Endothelial cell of umbilical vein (primary cell): ENCODE results near the gene QSOX2. TPM values are rescaled to one million over a fixed set of nuclear protein-coding genes. Genes with fewer than 3 reads are reported as not detected.

Source experiments
- BruUV-seq: library from RNA; stranded (reverse); fragments of 400-500 nt; replicated peaks from 2 replicates; lab custom pipeline; 2021; lab: Mats Ljungman, UMichigan
- CTCF ChIA-PET: fragments of 300-600, 350-600 bp; sonication (Branson Sonifier 250); formaldehyde crosslinking; loops from one replicate; lab custom pipeline; 2021; ENCODE audit warnings: antibody characterized with exemption, inconsistent platforms; lab: Charles Lee
- POLR2A ChIA-PET: fragments of 300-600, 350-600 bp; sonication (Branson Sonifier 250); formaldehyde crosslinking; loops from one replicate; lab custom pipeline; 2021; ENCODE audit warnings: antibody characterized with exemption, inconsistent platforms; lab: Charles Lee
- DNase-seq: peaks from one replicate; pipeline ENCODE4 v3.0.0-alpha.2; 2011; ENCODE audit warnings: low read depth, low spot score
- FAIRE-seq: peaks from 2 replicates; lab custom pipeline; 2011; peaks lifted over from hg19 to GRCh38; lab: Jason Lieb, UNC
- H2AFZ ChIP-seq: 2 replicates; pipeline ENCODE4 v1.6.0; 2012; ENCODE audit warnings: low read depth, low read length, control low read depth, inconsistent platforms
- H3K27ac ChIP-seq: 2 replicates; pipeline ENCODE4 v1.5.1; 2011; ENCODE audit warnings: low read depth, mild to moderate bottlenecking, control low read depth, low read length, moderate library complexity; ENCODE audit not compliant: insufficient read depth
- H3K27me3 ChIP-seq, 2 experiments: 2 replicates each; pipeline versions ENCODE4 v1.6.0 to v1.6.1; 2011; ENCODE audit warnings: low read length in 2 of 2, mixed read lengths in 1 of 2; ENCODE audit not compliant: control insufficient read depth in 2 of 2, insufficient read depth in 2 of 2
- H3K36me3 ChIP-seq, 2 experiments: 2 replicates in 1 of 2; 3 replicates in 1 of 2; pipeline ENCODE4 v1.5.1; 2011; ENCODE audit warnings: low read length in 2 of 2, mild to moderate bottlenecking in 1 of 2, moderate library complexity in 1 of 2; ENCODE audit not compliant: control insufficient read depth in 2 of 2, insufficient read depth in 2 of 2; ENCODE audit errors: extremely low read depth in 1 of 2
- H3K4me1 ChIP-seq: 3 replicates; pipeline ENCODE4 v1.5.1; 2011; ENCODE audit warnings: mild to moderate bottlenecking, low read length; ENCODE audit not compliant: control insufficient read depth, insufficient read depth; ENCODE audit errors: extremely low read depth
- H3K4me2 ChIP-seq: 2 replicates; pipeline ENCODE4 v1.6.1; 2011; ENCODE audit warnings: low read length, control low read depth, mixed read lengths; ENCODE audit not compliant: insufficient read depth
- H3K4me3 ChIP-seq, 3 experiments: fragments of 200-600 bp in 1 of 3; sonication (generic), shearing (Covaris generic) in 1 of 3; replicated peaks in 1 of 3; 2 replicates each; pipeline ENCODE4 v1.5.1; 2011 to 2016; ENCODE audit warnings: control low read depth in 3 of 3, low read length in 3 of 3, mild to moderate bottlenecking in 2 of 3, inconsistent platforms in 1 of 3, low read depth in 1 of 3, moderate library complexity in 1 of 3; ENCODE audit not compliant: insufficient read depth in 1 of 3
- H3K79me2 ChIP-seq: 2 replicates; pipeline ENCODE4 v1.6.0; 2012; ENCODE audit warnings: low read length, inconsistent platforms; ENCODE audit not compliant: control insufficient read depth, insufficient read depth
- H3K9ac ChIP-seq: replicated peaks from 2 replicates; pipeline ENCODE3; 2011; ENCODE audit warnings: low read length, control low read depth; ENCODE audit not compliant: insufficient read depth; ENCODE audit errors: extremely low read depth
- H3K9me1 ChIP-seq: replicated peaks from 3 replicates; pipeline ENCODE4 v1.6.0; 2011; ENCODE audit warnings: mild to moderate bottlenecking, low read length; ENCODE audit not compliant: control insufficient read depth, insufficient read depth; ENCODE audit errors: extremely low read depth
- H3K9me3 ChIP-seq: replicated peaks from 2 replicates; pipeline ENCODE4 v1.5.1; 2012; ENCODE audit warnings: low read length, inconsistent platforms; ENCODE audit not compliant: control insufficient read depth, insufficient read depth
- H4K20me1 ChIP-seq: replicated peaks from 2 replicates; pipeline ENCODE3; 2011; ENCODE audit warnings: mild to moderate bottlenecking, low read length; ENCODE audit not compliant: control insufficient read depth, insufficient read depth; ENCODE audit errors: extremely low read depth
- EZH2 ChIP-seq: IDR thresholded peaks from 2 replicates; pipeline ENCODE4 v1.6.1; 2012; ENCODE audit warnings: borderline replicate concordance, low read depth, mild to moderate bottlenecking, moderate library complexity, low read length, inconsistent platforms; ENCODE audit not compliant: severe bottlenecking
- GATA2 ChIP-seq: IDR thresholded peaks from 2 replicates; pipeline ENCODE4 v1.7.0; 2011; ENCODE audit warnings: low read depth, mild to moderate bottlenecking, moderate library complexity, mixed read lengths, low read length; ENCODE audit not compliant: insufficient read length, insufficient read depth
- POLR2AphosphoS5 ChIP-seq: IDR thresholded peaks from 2 replicates; pipeline ENCODE4 v1.6.1; 2012; ENCODE audit warnings: low read depth, mild to moderate bottlenecking, control low read depth, low read length, moderate library complexity; ENCODE audit not compliant: insufficient read depth
- dilution Hi-C: fragments of 300-500 bp; cut with MboI; formaldehyde crosslinking; loops from one replicate; pipeline ENCODE4 v1.15.0; 2019; ENCODE audit warnings: low sequenced_read_pairs; ENCODE audit not compliant: extremely low pct_ligation_motif_present
- intact Hi-C: fragments of 100-400 bp; cut with micrococcal nuclease; formaldehyde crosslinking; loops from one replicate; pipeline ENCODE4 v1.10.0; 2022
- polyA plus RNA-seq, 4 experiments: library from polyadenylated mRNA; depleted of rRNA in 3 of 4; stranded (reverse) in 3 of 4; unstranded in 1 of 4; fragments of >200 nt; gene quantifications; 2 replicates each; pipeline versions ENCODE4 v1.2.1 to v1.2.3, GENCODE V29; 2011 to 2012; ENCODE audit warnings: missing spikeins in 1 of 4
- total RNA-seq: library from RNA; stranded (reverse); gene quantifications from 2 replicates; pipeline ENCODE4 v1.2.3, GENCODE V29; 2021

Gene QSOX2
- total and polyA plus RNA-seq, 2 donors (not counting 3 experiments of a cell fraction or from before 2014, with no cell fraction given), result 16.4 to 23.4 TPM

GRCh38 chr9:136200424-136200823 lies 45.2 kb downstream of the QSOX2 start:
- H3K79me2 ChIP-seq, result no peaks in the 10 kb centered on the region
- H2AFZ ChIP-seq, result no peak overlapping the region
- ChIA-PET POLR2A (no interaction called here), CTCF (no interaction called here)
- BruUV-seq, result no TSS peak
- no peak overlapping the region for H3K4me3 ChIP-seq
- DNase-seq, result no peak
- peaks cover 71 to 86% of the 10 kb centered on the region in 2 experiments for H3K27me3 ChIP-seq
- FAIRE-seq, result no peak
- dilution Hi-C loops (no loop called here), intact Hi-C loops (loop anchor here (10.0 kb wide), 1 partner anchor 46 kb away; no protein-coding TSS in a partner anchor)
- H4K20me1 ChIP-seq, result no peaks in the 10 kb centered on the region
- H3K9ac ChIP-seq, result no peak overlapping the region
- no peaks in the 10 kb centered on the region for H3K9me3 ChIP-seq
- H3K9me1 ChIP-seq, result no peaks in the 10 kb centered on the region
- H3K27ac ChIP-seq, result no peak overlapping the region
- no peaks in the 10 kb centered on the region for H3K36me3 ChIP-seq
- no peaks in the 10 kb centered on the region for H3K4me1 ChIP-seq
- H3K4me2 ChIP-seq, result no peak overlapping the region
- TF ChIP-seq POLR2AphosphoS5 (no peak), GATA2 (no peak)

- Histone ChIP-seq H3K4me1 (no peaks in the 10 kb centered on the region), H3K4me2 (no peak overlapping the region), H3K9ac (no peak overlapping the region), H3K36me3 (no peaks in the 10 kb centered on the region), H4K20me1 (no peaks in the 10 kb centered on the region), H3K9me3 (no peaks in the 10 kb centered on the region), H3K4me3 (no peak overlapping the region), H3K79me2 (no peaks in the 10 kb centered on the region), H3K9me1 (no peaks in the 10 kb centered on the region), H3K27me3 (peaks cover 78 to 91% of the 10 kb centered on the region in 2 experiments), H2AFZ (no peak overlapping the region), H3K27ac (no peak overlapping the region)
- no peak for FAIRE-seq
- dilution Hi-C loops, result no loop called here
- TF ChIP-seq EZH2, result peak; percentile 98
- no peak for TF ChIP-seq POLR2AphosphoS5
- intact Hi-C loops, result loop anchor here (10.0 kb wide), 1 partner anchor 45 kb away; no protein-coding TSS in a partner anchor
- DNase-seq, result no peak
- no TSS peak for BruUV-seq
- ChIA-PET POLR2A (no interaction called here), CTCF (interaction anchor here (1.1 kb wide), 1 partner anchor 10 kb away, joined by 4 read pairs; no protein-coding TSS in a partner anchor)
These were observed 46.0 kb downstream of the QSOX2 start for GRCh38 chr9:136199391-136200288.
